ENCODE results near the gene RPL26. TPM values are rescaled to one million over a fixed set of nuclear protein-coding genes. Genes with fewer than 3 reads are reported as not detected.

Gene RPL26
- total and polyA plus RNA-seq, 2 donors (not counting 3 experiments of a cell fraction or from before 2014, with no cell fraction given), result 1,805 to 2,229 TPM

- peaks cover 0 to 1% of the 10 kb centered on the region in 2 experiments for H3K27me3 ChIP-seq (ENCODE audit: control insufficient read depth in 2 of 2, insufficient read depth in 2 of 2, low read length in 2 of 2)
- H3K79me2 ChIP-seq (ENCODE audit: control insufficient read depth, insufficient read depth, low read length), result no peaks in the 10 kb centered on the region
- ChIA-PET CTCF (no interaction called here), POLR2A (no interaction called here)
- no peaks in the 10 kb centered on the region for H3K4me1 ChIP-seq (ENCODE audit: control insufficient read depth, extremely low read depth, insufficient read depth, low read length)
- dilution Hi-C loops (cut with MboI; ENCODE audit: extremely low pct_ligation_motif_present, low sequenced_read_pairs), result no loop called here
- FAIRE-seq, result no peak
- TF ChIP-seq GATA2 (IDR thresholded peaks at IDR 0.05; ENCODE audit: insufficient read depth, insufficient read length, low read depth, low read length), result no peak
- no peak for TF ChIP-seq MYC (IDR thresholded peaks at IDR 0.05; ENCODE audit: low read depth, low read length)
- TF ChIP-seq FOS (IDR thresholded peaks at IDR 0.05; ENCODE audit: borderline replicate concordance, insufficient read depth, low read length), result no peak
- no peak for TF ChIP-seq POLR2AphosphoS5 (IDR thresholded peaks at IDR 0.05; ENCODE audit: insufficient read depth, low read depth, low read length)
- no peak for TF ChIP-seq EZH2 (IDR thresholded peaks at IDR 0.05; ENCODE audit: borderline replicate concordance, low read depth, low read length, severe bottlenecking)
- no peak for TF ChIP-seq MAX (IDR thresholded peaks at IDR 0.05; ENCODE audit: insufficient read depth, insufficient read length)
- no peak for TF ChIP-seq CTCF (IDR thresholded peaks at IDR 0.05; ENCODE audit: extremely low read depth in 1 of 2, insufficient read depth in 1 of 2, low read depth in 1 of 2, low read length in 2 of 2)
- TF ChIP-seq JUN (IDR thresholded peaks at IDR 0.05; ENCODE audit: borderline replicate concordance, insufficient read depth, insufficient read length, low read depth), result no peak
- no peak for TF ChIP-seq POLR2A (IDR thresholded peaks at IDR 0.05; ENCODE audit: low read depth, low read length)
- no peak overlapping the region for H3K4me3 ChIP-seq (replicated peaks in 1 of 3; ENCODE audit: insufficient read depth in 1 of 3, low read depth in 1 of 3, low read length in 3 of 3)
- no peaks in the 10 kb centered on the region for H3K9me1 ChIP-seq (replicated peaks; ENCODE audit: control insufficient read depth, extremely low read depth, insufficient read depth, low read length)
- no peaks in the 10 kb centered on the region for H3K9me3 ChIP-seq (replicated peaks; ENCODE audit: control insufficient read depth, insufficient read depth, low read length)
- no peaks in the 10 kb centered on the region for H4K20me1 ChIP-seq (replicated peaks; ENCODE audit: control insufficient read depth, extremely low read depth, insufficient read depth, low read length)
- H2AFZ ChIP-seq (ENCODE audit: low read depth, low read length), result no peak overlapping the region
- H3K9ac ChIP-seq (replicated peaks; ENCODE audit: extremely low read depth, insufficient read depth, low read length), result no peak overlapping the region
- intact Hi-C loops (cut with micrococcal nuclease), result loop anchor here (10.0 kb wide), 1 partner anchor 1208 kb away; no protein-coding TSS in a partner anchor
- BruUV-seq (replicated peaks), result no TSS peak
- H3K36me3 ChIP-seq (ENCODE audit: control insufficient read depth in 2 of 2, extremely low read depth in 1 of 2, insufficient read depth in 2 of 2, low read length in 2 of 2), result no peaks in the 10 kb centered on the region
- H3K4me2 ChIP-seq (ENCODE audit: insufficient read depth, low read length), result no peak overlapping the region
- DNase-seq (ENCODE audit: low read depth, low spot score), result no peak
- no peak overlapping the region for H3K27ac ChIP-seq (ENCODE audit: insufficient read depth, low read depth, low read length)
These were observed 49.7 kb downstream of the RPL26 start for GRCh38 chr17:8333281-8333680.

Data from endothelial cell of umbilical vein (primary cell).